Muscle of arm (tissue), 14 donors: ENCODE results near the gene OAS2. TPM values are rescaled to one million over a fixed set of nuclear protein-coding genes. Genes with fewer than 3 reads are reported as not detected.

Experiments
- DNase-seq: peaks from one replicate; pipeline ENCODE4 v3.0.0-alpha.2; 2013
- long read RNA-seq, 11 donors: transcript quantifications; one replicate each; lab custom pipeline, GENCODE V29; 2026
- polyA plus RNA-seq, 12 donors: library from polyadenylated mRNA; unstranded; fragments of 120-200 nt; gene quantifications; one replicate each; pipeline ENCODE4 v1.2.1, GENCODE V29; 2013; ENCODE audit not compliant: insufficient read length in 12 of 12

OAS2 gene
- 1 to 10 TPM in 11 of 12 donors, not detected in 1; 1.9 to 4.5 (median 3.0) TPM for polyA plus RNA-seq
- long read RNA-seq, donor 1: 0 reads
- long read RNA-seq, donor 2, full-length matches to known transcripts: 2 of 2 reads
- long read RNA-seq, donor 2, partial matches to known transcripts: 0 of 2 reads
- long read RNA-seq, donor 2, other reads (novel, unspliced or antisense): 0 of 2 reads
- long read RNA-seq, donor 3: 0 reads
- long read RNA-seq, donor 4: 0 reads
- long read RNA-seq, donor 5: 0 reads
- long read RNA-seq, donor 6: 0 reads
- long read RNA-seq, donor 7, full-length matches to known transcripts: 1 of 1 reads
- long read RNA-seq, donor 7, partial matches to known transcripts: 0 of 1 reads
- long read RNA-seq, donor 7, other reads (novel, unspliced or antisense): 0 of 1 reads
- long read RNA-seq, donor 8: 0 reads
- long read RNA-seq, donor 9: 0 reads
- long read RNA-seq, donor 10, partial matches to known transcripts: 0 of 1 reads
- long read RNA-seq, donor 10, other reads (novel, unspliced or antisense): 0 of 1 reads
- long read RNA-seq, donor 11: 0 reads

- DNase-seq: peak; percentile 28
These were observed at the start of gene OAS2 for GRCh38 chr12:112978163-112979040. Gene OAS2 (plus strand): TSS chr12:112978519. CDS start chr12:112978609, 90 bp downstream.

GRCh38 chr12:112928978-112929377 lies 49.3 kb upstream of the OAS2 start:
- no peak for DNase-seq

- DNase-seq: no peak
These were observed 48.6 kb upstream of the OAS2 start for GRCh38 chr12:112929715-112930114.

- no peak for DNase-seq
These were observed 48.0 kb upstream of the OAS2 start for GRCh38 chr12:112930350-112930749.

GRCh38 chr12:112932485-112933128 lies 45.7 kb upstream of the OAS2 start:
- DNase-seq: no peak

- DNase-seq: no peak
These were observed 45.2 kb upstream of the OAS2 start for GRCh38 chr12:112933129-112933505.

- DNase-seq: no peak
These were observed 42.1 kb upstream of the OAS2 start for GRCh38 chr12:112936264-112936663.

GRCh38 chr12:112936927-112937326 lies 41.4 kb upstream of the OAS2 start:
- no peak for DNase-seq

- peak; percentile 92 for DNase-seq
These were observed 40.3 kb upstream of the OAS2 start, which contains the start of gene OAS3 for GRCh38 chr12:112937741-112938719. Gene OAS3 (plus strand): TSS chr12:112938474. CDS start chr12:112938531, 57 bp downstream.

GRCh38 chr12:112938751-112939150 lies 39.6 kb upstream of the OAS2 start:
- no peak for DNase-seq

GRCh38 chr12:112939761-112940381 lies 38.4 kb upstream of the OAS2 start:
- DNase-seq: no peak

- no peak for DNase-seq
These were observed 36.6 kb upstream of the OAS2 start for GRCh38 chr12:112941528-112942335.

GRCh38 chr12:112942572-112942971 lies 35.7 kb upstream of the OAS2 start:
- DNase-seq: no peak

GRCh38 chr12:112944024-112944690 lies 34.2 kb upstream of the OAS2 start:
- DNase-seq: no peak

- DNase-seq: no peak
These were observed 32.8 kb upstream of the OAS2 start for GRCh38 chr12:112945515-112945914.

GRCh38 chr12:112946236-112947000 lies 31.9 kb upstream of the OAS2 start:
- no peak for DNase-seq

GRCh38 chr12:112947314-112947713 lies 31.0 kb upstream of the OAS2 start:
- no peak for DNase-seq

GRCh38 chr12:112947761-112948160 lies 30.6 kb upstream of the OAS2 start:
- no peak for DNase-seq
